HG03565 (cell line): Measurements from ENCODE around the gene DNAJC15.
"Not testable (repeated sequence)": the region's sequence is repeated elsewhere in the genome, so short reads cannot be mapped to it uniquely, and the experiment has no call there.

Experiments used
- ATAC-seq: cut with Tn5 transposase; IDR thresholded peaks from one replicate; pipeline ENCODE4 v1.9.1; 2021; ENCODE audit warnings: mild to moderate bottlenecking, moderate library complexity; ENCODE audit not compliant: unreplicated experiment

DNAJC15 gene

DNA sequence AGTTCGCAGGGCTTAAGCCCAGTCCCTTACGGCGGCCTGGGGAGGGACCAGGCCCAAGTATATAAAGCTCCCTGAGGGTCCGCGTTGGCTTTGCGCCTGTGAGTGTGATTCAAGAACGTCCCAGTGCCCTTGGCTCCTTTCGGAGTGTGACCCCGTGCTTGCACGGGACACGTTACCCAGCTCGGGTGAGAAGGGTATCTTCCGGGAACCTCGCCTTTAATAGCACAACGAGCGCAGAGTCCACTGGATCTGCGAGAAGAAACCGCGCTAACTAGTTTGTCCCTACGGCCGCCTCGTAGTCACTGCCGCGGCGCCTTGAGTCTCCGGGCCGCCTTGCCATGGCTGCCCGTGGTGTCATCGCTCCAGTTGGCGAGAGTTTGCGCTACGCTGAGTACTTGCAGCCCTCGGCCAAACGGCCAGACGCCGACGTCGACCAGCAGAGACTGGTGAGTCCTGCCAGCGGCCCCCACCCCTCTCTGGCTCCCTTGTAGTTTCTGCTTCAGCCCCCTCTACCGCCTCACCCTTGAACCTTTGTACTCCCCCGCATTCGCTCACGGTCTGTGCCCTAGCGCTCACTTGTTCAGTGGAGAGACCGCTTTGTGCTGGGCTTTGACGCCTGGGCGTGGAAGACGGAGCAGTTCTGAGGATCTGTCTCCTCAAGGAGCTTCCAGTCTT is at the start of gene DNAJC15:
Gene DNAJC15, plus strand, starts transcription at position 298 of the 675 bp plus-strand sequence. Its CDS starts 41 bp downstream, at position 339.
- peak; percentile 52 for ATAC-seq

DNA sequence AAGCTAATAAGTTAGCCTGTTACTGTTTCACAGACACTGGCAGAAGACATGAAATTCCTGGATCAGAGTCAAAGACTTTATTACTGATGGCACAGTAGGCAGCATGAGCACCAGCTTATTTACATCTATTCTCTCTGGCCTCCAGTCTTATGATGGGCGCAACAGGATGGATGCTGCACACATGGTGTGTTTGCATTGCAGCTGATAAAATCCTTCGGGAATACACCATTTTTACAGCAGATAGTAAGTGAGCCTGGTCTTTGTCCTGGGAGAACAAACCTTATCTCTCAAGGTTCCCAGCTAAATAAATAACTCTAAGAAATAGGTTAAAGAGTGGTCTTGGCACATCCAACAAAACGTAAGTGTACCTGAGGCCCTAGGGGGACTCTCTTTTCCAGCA is 47.3 kb upstream of the DNAJC15 start:
- no peak for ATAC-seq

DNA sequence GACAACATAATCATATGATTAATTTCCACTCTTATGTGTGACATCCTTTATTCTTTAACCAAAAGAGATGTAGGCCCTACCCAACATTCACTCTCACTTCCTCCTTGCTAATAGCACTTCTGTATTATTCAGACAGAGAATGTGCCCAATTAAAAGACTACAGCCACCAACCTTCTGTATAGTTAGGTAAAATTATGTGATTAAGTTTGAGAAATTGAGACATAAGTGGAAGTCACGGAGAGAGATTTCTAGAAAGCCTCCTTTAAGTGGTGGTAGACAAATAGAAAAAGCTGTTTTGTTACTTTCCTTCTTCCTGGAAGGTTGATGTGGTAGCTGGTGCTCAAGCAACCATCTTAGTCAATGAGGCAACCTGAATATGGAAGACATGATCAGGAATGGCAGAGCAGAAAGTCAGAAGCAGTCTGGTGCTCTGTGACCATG is 46.1 kb upstream of the DNAJC15 start:
- ATAC-seq: peak; percentile 61

DNA sequence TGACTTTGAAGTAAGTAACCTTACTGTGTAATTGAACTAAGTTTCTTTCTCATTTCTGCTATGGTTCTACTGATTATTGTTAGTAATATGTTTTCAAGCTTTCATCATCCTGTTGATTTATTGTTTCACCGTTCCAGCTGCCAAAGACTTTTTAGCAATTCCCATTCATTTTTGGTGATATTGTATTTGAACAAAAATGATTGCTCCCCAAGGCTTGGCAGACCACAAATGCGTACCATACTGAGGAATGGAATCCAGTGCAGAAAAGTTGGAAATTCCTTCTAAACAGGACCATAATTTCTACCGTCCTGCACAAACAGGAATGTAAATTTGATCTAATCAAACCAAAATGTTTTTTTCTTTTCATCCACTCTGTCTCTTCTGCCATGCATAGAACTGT is 42.1 kb upstream of the DNAJC15 start:
- no peak for ATAC-seq

- no peak for ATAC-seq
These were observed 41.5 kb upstream of the DNAJC15 start for GRCh38 chr13:42981853-42982252.

GRCh38 chr13:42984026-42984425 is 39.4 kb upstream of the DNAJC15 start:
- no peak for ATAC-seq

DNA sequence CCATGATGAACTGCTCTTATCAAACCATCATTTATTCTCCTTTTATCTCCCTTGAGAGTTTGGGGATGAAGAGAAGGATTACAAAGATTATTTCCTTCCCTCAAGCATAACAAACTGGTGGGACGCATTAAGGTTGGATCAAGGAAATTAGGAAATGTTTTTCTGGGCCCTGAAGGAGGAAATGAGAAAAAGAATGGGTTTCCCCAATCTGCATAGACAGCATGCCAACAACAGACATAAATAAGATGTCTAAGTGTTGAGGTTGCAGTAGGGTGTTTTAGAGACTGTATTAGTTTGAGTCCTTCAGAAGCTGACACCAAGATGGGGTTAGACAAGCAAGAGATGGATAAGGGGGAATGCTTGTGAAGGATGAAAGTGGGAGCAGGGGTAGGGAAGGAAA is 38.7 kb upstream of the DNAJC15 start:
- no peak for ATAC-seq

GRCh38 chr13:42985312-42986175 is 37.8 kb upstream of the DNAJC15 start:
- ATAC-seq: no peak

DNA sequence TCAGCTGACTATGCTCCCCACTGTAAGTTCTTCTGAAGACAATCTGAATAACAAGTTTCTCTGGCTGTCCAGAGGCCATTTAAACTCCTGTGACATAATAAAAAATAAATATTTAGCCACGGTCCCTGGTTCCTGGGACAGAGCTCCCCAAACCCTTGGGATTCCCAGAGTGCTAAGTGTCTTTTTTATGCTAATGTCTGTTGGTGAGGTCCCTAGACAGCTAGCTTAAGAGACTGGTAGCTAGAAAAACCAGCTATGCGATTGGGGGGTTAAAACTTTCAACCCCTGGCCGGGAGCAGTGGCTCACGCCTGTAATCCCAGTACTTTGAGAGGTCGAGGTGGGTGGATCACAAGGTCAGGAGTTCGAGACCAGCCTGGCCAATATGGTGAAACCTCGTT is 37.2 kb upstream of the DNAJC15 start:
- ATAC-seq: no peak

DNA sequence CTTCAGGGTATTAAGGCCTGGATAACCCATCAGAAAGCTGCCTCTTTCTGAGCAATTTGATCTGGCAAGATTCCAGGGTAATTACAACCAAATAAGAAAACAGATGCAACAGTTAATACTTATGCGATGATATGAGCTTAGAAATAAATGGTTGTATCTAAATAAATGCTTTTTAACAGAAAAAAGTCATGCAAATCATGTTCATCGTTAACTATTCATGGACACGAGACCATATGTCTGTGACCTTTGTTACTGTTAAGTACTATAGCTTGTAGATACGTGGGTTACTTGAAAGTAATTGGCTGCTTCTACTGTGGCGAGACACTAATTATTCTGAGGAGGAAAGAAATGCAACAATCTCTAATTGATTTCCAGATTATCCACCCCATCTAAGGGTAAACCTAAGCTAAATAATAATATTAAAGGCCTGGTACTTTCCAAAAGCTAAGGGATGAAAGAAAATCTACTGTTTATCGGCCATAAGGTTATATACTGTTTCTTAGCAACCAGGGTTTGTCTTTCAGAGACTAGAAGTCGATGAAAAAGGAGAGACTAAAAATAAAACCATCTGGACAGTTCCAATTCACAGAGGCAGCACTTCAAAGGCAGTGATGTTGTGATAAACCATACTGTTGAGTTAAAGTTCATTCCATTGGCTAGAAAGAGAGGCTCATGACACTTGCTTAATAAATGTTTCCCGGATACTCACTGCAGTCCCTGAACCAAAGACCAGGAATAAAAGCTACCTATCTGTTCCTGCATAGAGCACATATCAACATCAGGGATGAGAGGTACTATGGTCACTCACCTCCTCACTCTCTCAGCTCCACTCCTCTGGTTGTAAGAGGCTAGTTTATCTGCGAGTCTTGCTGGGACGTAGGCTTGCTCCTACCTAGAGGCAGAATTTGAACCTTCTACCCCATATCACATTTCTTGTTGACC is 32.8 kb upstream of the DNAJC15 start:
- no peak for ATAC-seq

DNA sequence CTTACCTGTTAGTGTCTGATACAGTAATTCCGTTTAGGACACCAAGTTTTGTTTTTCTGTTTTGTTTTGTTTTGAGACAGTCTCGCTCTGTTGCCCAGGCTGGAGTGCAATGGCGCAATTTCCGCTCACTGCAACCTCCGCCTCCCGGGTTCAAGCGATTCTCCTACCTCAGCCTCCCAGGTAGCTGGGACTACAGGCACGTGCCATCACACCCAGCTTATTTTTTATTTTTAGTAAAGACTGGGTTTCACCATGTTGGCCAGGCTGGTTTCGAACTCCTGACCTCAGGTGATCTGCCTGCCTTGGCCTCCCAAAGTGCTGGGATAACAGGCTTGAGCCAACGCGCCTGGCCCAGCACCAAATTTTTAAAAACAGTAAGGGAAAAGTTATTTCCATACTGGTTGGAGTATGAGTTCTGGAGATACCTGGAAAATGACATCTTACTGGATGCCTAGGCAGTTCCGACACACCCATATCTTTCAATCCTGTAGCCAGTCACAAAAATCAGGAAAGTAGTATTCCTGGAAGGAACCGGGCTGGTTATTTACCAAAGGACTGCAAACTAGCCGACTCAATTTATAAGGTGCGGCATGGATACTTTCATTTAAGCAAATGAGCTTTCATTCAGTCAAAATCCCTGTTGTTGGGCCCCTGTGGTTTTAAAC is 32.0 kb upstream of the DNAJC15 start:
- not testable (repeated sequence) for ATAC-seq

- peak; percentile 51 for ATAC-seq
These were observed 31.3 kb upstream of the DNAJC15 start, which contains the start of gene EPSTI1 for GRCh38 chr13:42991898-42992763. Gene EPSTI1, minus strand, starts transcription at chr13:42992241. Its CDS starts 76 bp downstream, at chr13:42992165.

DNA sequence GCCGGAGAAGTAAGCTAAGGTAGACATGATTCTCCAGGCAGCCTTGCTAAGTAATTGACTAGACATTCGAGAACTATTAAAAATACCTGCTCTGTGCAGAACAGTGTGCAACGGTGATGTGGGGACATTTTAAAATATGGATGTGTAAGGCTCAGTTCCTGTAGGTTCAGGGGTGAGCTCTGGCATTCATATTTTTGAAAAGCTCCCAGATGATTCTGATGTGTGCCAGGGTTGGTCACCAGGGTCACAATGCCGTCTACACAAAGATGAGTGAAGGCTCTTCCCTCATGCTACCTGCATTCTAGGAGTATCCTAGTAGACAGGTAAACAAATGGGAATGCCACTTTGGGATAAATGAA is 30.6 kb upstream of the DNAJC15 start:
- ATAC-seq: no peak

DNA sequence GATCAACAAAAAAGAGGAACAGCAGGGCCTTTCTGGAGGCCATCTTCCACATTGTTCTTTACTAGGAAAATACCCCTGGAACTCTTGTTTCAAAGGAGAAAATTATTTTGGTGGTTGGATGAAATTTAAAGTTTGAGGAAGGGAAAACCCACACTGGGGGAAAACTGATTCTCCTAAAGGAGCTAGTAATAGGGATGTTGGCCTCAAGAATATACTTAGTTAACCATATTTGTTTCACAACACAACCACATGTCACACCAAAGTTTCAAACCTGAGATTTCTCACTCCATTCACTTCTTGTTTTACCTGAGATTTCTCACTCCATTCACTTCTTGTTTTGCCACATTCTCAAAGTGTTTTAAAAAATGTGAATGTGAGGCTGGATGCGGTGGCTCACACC is 28.5 kb upstream of the DNAJC15 start:
- ATAC-seq: no peak

DNA sequence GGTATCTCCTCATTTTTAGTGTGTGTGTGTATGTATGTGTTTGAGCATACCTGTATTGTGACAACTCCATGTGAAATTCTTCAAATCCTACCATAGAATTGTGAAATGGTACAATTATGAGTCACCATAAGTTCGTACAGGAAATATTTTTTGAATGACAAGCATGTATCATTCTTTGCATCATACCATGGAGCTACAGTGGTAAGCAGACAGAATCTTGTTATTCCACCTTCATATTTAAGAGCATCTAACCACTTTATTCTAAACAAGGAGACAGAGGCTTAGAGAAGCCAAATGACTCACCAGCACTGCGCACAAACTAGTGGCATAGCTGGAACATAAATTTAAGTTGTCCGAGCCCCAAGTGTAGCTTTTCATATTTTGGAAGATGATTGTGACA is 26.8 kb upstream of the DNAJC15 start:
- ATAC-seq: no peak

- peak; percentile 66 for ATAC-seq
These were observed 26.0 kb upstream of the DNAJC15 start for GRCh38 chr13:42997381-42997780.

- no peak for ATAC-seq
These were observed 23.9 kb upstream of the DNAJC15 start for GRCh38 chr13:42999491-42999890.

DNA sequence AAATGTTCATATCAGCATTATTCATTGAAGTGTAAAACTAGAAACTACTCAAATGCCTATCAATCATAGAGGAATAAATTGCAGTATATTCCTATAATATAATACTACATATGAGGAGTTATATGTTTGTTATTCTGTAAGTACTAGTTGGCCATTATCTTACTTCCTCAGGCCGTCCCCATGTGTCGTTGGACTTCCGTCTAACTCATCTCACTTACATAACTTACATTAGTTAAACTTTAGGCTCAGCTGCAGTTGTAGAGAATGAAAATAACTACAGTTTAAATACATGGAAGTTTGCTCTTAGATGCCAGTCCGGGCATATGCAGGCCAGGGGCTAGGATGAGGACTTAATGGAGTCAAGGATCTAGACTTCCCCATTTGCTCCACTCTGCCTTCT is 22.7 kb upstream of the DNAJC15 start:
- ATAC-seq: no peak

DNA sequence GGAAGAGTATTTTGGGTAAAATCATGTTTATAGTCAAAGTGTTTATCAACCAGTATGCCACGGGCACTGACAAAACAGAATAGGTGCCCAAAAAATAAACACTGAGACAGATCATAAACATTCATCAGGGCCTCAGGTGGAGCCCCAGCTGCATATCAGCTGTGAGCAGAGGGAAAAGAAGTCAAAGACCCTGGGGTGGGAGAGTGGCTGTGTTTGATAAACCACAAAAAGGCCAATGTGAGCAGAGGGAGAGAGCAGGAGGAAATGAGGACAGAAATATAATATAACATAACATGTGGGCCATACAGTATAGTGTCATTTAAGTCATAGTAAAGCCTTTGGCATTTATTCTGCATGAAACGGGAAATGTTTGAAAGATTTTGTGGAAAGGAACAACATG is 21.4 kb upstream of the DNAJC15 start:
- no peak for ATAC-seq

DNA sequence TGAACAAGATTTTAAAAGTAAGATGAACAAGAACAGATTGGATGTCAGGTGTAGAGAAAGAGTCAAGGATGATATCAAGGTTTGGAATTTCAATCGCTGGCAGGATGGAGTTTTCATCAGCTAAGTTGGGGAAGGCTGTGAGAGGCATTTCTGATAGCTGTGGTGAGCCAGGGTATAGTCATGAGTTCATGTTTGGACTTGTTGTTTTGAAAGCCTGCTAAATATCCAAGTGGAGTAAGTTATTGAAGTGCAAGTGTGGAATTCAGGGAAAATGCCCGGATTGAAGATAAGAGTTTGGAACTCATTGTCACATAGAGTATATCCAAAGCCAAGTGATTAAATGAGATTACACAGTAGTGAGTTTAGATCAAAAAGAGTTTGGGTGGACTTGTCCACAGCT is 20.4 kb upstream of the DNAJC15 start:
- ATAC-seq: no peak
